Muscle layer of colon (tissue), 2 donors: ENCODE data around the gene GARNL3.

Experiments used
- H3K27ac ChIP-seq: one replicate; pipeline ENCODE4 v1.7.0; 2013; ENCODE audit warnings: low read depth, mild to moderate bottlenecking, low read length, moderate library complexity
- H3K27me3 ChIP-seq, 2 donors: one replicate each; pipeline ENCODE4 v1.7.0; 2013; ENCODE audit warnings: low read length in 2 of 2, mild to moderate bottlenecking in 2 of 2; ENCODE audit not compliant: insufficient read depth in 2 of 2, control insufficient read depth in 1 of 2
- H3K36me3 ChIP-seq: one replicate; pipeline ENCODE4 v1.7.0; 2013; ENCODE audit warnings: mild to moderate bottlenecking, low read length; ENCODE audit not compliant: insufficient read depth
- H3K4me1 ChIP-seq: one replicate; pipeline ENCODE4 v1.7.0; 2013; ENCODE audit warnings: mild to moderate bottlenecking, low read length; ENCODE audit not compliant: insufficient read depth
- H3K4me3 ChIP-seq, 2 donors: one replicate each; pipeline ENCODE4 v1.7.0; 2013; ENCODE audit warnings: low read length in 2 of 2, low read depth in 1 of 2, mild to moderate bottlenecking in 1 of 2, moderate library complexity in 1 of 2
- H3K9ac ChIP-seq: one replicate; pipeline ENCODE4 v1.7.0; 2013; ENCODE audit warnings: low read length
- H3K9me3 ChIP-seq: one replicate; pipeline ENCODE4 v1.7.0; 2013; ENCODE audit warnings: mild to moderate bottlenecking, low read length
- donor health status: abdominal sarcoma.
- donor health status: Adenocarcinoma of cecum.

Gene GARNL3

DNA sequence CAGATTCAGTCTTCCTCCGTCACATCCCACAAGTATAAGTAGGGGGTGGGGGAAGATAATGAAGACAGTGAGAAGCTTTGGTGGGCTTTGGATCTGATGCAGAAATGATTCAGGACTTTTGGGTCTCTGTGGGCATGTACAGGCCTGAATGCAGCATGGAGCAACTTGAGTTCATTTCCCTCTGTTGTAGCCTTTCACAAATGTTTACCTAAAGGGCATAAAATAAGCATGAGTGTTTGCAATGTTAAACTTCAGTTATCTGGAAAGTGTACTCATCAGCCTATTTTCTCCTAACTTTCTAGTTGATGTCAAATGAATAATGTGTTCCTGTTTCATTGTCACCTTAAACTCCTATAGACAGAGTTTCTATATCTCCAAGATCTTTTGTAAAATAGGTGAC, 39.3 kb downstream of the GARNL3 start:
- no peaks in the 10 kb centered on the region for H3K36me3 ChIP-seq
- no peak overlapping the region for H3K27ac ChIP-seq
- H3K9ac ChIP-seq, result no peak overlapping the region

DNA sequence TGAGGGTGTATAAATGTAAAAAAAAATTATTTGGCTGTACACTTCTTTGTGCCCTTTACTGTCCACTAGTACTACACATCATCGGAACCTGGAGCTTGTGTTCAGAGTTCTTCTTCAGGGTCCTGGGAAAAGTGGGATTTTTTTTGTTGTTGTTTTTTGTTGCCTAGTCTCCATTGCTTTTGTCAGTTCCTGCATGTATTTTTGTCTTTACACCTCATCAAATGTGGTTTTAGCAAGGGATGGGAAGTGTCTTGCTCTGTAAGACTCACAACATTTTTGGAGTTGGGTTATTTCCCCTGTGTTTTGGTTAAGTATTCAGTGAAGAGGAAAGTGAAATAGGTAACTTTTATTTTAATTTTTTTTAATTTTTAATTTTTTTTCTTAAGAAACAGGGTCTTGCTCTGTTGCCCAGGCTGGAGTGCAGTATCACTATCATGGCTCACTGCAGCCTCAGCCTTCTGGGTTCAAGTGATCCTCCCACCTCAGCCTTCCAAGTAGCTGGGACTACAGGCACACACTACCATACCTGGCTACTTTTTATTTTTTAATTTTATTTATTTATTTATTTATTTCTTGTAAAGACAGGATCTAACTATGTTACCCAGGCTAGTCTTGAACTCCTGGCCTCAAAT, 40.7 kb downstream of the GARNL3 start:
- Histone ChIP-seq H3K9me3 (no peaks in the 10 kb centered on the region), H3K4me3 (no peak overlapping the region), H3K9ac (no peak overlapping the region), H3K27me3 (no peaks in the 10 kb centered on the region), H3K27ac (no peak overlapping the region), H3K4me1 (no peaks in the 10 kb centered on the region), H3K36me3 (no peaks in the 10 kb centered on the region)

More for the DNA sequence above, 39.3 kb downstream of the GARNL3 start:
- Histone ChIP-seq H3K4me1 (no peaks in the 10 kb centered on the region), H3K27me3 (no peaks in the 10 kb centered on the region), H3K4me3 (no peak overlapping the region), H3K9me3 (no peaks in the 10 kb centered on the region)

DNA sequence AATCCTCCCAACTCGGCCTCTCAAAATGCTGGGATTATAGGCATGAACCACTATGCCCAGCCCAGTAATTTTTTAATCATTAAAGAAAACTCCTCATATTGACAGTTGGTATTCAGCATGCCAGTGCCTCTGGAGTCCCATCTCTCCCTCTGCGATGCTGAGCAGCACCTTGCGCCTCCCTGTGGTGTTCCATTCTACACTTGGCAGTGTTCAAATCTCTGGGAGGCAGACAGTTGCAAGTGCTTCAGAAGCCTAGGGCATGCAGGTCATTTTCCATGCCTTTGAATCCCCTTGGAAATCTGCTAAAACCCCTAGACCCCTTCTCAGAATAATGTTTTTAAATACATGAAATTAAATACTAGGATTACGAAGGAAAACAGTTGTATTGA, 41.3 kb downstream of the GARNL3 start:
- Histone ChIP-seq H3K9ac (no peak overlapping the region), H3K36me3 (no peaks in the 10 kb centered on the region), H3K27ac (no peak overlapping the region), H3K9me3 (no peaks in the 10 kb centered on the region), H3K4me1 (no peaks in the 10 kb centered on the region), H3K27me3 (no peaks in the 10 kb centered on the region), H3K4me3 (no peak overlapping the region)

DNA sequence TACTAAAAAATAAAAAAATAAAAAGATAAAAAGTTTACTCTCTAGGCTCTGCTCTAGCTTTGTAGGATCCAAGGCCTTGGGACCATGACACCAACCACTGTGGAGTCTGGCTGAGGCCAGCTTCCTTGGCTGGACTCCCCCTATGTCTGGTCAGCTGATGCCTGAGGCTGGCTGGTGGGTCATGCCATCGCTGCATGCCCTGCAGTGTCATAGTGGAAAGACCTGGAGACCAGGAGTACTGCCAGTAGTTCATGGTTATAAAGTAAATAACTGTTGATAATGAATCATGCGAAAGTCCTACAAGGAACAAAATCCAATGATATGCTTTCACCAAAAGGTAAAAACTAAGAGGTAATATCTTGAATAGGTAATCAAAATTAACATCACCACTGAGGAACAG, 43.2 kb downstream of the GARNL3 start:
- no peak overlapping the region for H3K27ac ChIP-seq

DNA sequence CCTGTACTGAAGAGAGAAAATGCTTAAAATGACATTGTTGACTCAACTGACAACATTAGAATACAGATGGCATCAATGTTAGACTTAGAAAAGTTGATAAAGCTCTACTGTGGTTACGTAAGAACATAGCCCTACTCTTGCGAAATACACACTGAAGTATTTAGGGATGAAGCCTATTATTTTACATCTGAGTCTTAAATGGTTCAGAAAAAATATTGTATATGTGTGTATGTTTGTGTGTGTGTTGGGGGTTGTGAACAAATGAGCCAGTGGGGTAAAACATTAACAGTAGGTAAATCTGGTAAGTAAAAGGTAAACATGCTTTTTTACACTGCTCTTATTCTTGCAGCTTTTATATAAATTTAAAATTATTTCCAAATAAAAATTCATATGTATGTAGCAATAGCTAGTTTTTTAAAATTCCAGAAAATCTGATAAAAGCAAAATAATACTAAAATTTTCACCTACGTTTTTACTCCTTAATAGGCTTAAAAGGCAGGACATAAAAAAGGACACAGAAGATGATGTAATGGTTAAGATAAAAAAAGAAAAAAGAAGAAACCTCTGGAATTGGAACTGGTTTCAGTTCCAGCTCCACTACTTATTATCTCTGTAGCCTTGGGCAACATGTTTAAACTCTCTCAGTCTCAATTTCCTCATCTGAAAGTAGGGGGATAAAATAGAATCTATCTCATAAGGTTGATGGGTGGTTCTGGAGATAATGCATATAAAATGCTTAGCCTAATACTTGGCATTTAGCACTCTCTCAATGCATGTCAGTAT, 44.3 kb downstream of the GARNL3 start:
- Histone ChIP-seq H3K27me3 (no peaks in the 10 kb centered on the region), H3K4me3 (no peak overlapping the region), H3K9ac (no peak overlapping the region), H3K9me3 (no peaks in the 10 kb centered on the region), H3K4me1 (peaks cover 8% of the 10 kb centered on the region), H3K36me3 (peaks cover 8% of the 10 kb centered on the region), H3K27ac (no peak overlapping the region)

More for the DNA sequence above, 43.2 kb downstream of the GARNL3 start:
- Histone ChIP-seq H3K9ac (no peak overlapping the region), H3K4me3 (no peak overlapping the region), H3K9me3 (no peaks in the 10 kb centered on the region), H3K4me1 (peaks cover 8% of the 10 kb centered on the region), H3K27me3 (no peaks in the 10 kb centered on the region), H3K36me3 (no peaks in the 10 kb centered on the region)

DNA sequence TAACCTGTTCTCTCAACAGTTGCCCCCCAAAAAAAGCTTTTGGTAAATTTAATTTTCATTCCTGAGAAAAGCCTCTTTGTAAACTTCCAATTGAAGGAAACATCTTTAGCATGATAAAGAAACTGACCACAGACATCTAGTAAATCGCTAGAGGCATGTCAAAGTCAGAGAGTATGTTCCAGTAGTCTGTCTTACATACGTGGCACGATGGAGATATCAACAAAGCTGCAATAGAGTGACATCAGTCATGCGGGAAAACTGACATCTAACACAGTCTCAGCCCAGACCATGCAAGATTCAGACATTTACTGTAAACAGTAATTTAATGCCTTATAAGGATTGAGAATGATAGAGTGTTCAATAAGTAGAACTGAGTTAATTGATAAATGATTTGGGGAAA, 45.1 kb downstream of the GARNL3 start:
- Histone ChIP-seq H3K4me3 (no peak overlapping the region), H3K36me3 (peaks cover 9% of the 10 kb centered on the region), H3K27me3 (no peaks in the 10 kb centered on the region), H3K9me3 (no peaks in the 10 kb centered on the region), H3K4me1 (peaks cover 8% of the 10 kb centered on the region), H3K27ac (no peak overlapping the region), H3K9ac (no peak overlapping the region)

DNA sequence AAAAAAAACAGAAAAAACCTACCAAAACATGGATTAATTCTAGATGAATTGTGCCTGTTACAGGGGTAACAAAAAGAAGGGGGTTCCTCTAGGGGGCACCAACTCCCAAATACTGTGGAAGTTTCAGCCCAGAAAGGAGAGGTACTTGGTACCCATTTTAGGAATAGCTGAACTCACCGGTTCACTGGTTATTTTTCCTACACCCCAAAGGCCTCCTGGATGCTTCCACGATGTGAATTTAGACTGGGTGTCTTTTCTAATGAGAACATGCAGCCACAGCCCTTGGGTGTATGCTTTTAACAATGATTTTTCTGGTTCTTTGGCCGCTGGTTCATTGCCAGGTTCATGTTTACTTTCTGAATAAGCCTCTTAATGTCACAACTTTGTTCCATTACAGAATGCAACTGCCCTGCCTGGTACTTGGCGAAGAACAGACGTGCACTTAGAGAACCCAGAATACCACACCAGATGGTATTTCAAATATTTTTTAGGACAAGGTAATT, 46.7 kb downstream of the GARNL3 start:
- H3K36me3 ChIP-seq, result peaks cover 9% of the 10 kb centered on the region
- no peak overlapping the region for H3K9ac ChIP-seq
- H3K27me3 ChIP-seq, result no peaks in the 10 kb centered on the region
- H3K4me3 ChIP-seq, result no peak overlapping the region
- no peaks in the 10 kb centered on the region for H3K9me3 ChIP-seq
- H3K27ac ChIP-seq, result peak overlapping the region; percentile 14
- peaks cover 8% of the 10 kb centered on the region for H3K4me1 ChIP-seq

DNA sequence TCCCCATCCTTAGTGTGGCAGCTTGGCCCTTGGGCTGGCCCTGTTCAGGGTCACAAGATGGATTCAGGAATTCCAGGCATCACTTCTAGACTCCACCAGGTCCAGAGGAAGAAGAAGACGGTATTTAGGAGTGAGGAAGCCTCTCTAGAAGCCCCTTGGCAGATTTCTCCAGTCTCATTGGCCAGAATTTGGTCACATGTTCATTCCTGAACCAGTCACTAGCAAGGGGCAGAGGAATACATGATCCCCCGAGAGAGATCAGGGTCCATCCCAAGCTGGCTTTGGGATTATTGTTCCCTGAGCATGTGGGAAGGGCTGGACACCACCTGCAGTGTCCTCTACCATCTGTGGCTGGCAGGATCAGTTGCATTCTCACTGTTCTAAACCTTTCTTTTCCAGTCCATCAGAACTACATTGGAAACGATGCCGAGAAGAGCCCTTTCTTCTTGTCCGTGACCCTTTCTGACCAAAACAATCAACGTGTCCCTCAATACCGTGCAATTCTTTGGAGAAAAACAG, 48.5 kb downstream of the GARNL3 start:
- Histone ChIP-seq H3K27me3 (no peaks in the 10 kb centered on the region), H3K9me3 (no peaks in the 10 kb centered on the region), H3K27ac (no peak overlapping the region), H3K4me3 (no peak overlapping the region), H3K9ac (no peak overlapping the region), H3K4me1 (peaks cover 8% of the 10 kb centered on the region), H3K36me3 (peaks cover 9% of the 10 kb centered on the region)

DNA sequence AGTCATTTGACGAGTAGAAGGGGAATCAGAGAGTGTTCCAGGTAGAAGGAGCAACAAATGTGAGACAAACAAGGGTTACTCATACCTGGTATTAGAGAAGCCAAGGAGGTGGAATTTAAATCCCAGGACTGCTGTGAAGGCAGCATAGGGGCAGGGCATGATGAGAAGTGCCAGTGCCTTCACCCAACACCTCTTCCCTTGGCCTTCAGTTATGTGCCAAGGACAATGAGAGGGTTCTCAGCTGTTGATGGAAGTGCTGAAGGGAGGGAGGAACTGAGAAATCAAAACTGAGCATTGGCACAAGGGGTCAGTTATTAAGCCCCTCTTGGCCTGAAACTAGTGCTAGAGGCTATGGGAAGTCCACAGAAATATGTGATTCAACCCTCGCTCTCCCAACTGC, 50.3 kb downstream of the GARNL3 start:
- Histone ChIP-seq H3K27ac (no peak overlapping the region), H3K9me3 (no peaks in the 10 kb centered on the region), H3K27me3 (no peaks in the 10 kb centered on the region), H3K9ac (no peak overlapping the region), H3K4me1 (peaks cover 8% of the 10 kb centered on the region), H3K4me3 (no peak overlapping the region), H3K36me3 (peaks cover 9% of the 10 kb centered on the region)

DNA sequence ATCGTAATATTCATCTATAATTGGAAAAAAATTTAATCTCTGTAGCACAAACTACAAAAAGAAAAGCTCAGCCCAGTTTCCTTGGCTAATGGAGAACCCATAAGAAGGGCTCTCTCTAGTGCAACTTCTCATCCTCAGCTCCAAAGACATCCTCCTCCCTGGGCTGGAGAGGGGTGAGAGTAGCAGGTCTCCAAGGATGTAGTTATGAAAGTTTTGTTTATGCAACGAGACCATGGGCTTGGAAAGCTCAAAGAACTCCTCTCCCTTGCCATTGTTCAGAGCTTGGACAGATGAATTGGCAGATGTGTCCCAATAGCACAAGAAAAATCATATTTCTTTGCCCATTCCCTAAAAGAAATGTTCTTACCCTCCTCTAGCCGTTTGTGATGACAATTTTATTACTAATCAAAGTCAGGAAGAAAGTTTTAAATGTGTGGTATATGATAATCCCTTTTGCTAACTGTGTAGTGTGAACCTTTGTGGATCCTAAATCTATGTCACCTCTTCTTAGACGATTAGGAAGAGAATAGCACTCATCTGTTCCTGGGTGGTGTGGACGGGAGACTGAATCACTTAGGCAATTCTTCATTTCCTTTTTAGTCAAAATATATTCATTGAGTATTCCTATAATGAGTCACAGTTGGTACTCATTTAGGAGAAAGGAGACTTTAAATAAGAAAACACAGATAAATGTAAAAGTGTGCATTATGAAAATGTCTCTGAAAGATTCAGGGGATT, 52.2 kb downstream of the GARNL3 start:
- no peak overlapping the region for H3K9ac ChIP-seq
- no peak overlapping the region for H3K4me3 ChIP-seq
- no peaks in the 10 kb centered on the region for H3K27me3 ChIP-seq
- H3K36me3 ChIP-seq, result peaks cover 9% of the 10 kb centered on the region
- peaks cover 1% of the 10 kb centered on the region for H3K4me1 ChIP-seq
- no peak overlapping the region for H3K27ac ChIP-seq
- no peaks in the 10 kb centered on the region for H3K9me3 ChIP-seq

DNA sequence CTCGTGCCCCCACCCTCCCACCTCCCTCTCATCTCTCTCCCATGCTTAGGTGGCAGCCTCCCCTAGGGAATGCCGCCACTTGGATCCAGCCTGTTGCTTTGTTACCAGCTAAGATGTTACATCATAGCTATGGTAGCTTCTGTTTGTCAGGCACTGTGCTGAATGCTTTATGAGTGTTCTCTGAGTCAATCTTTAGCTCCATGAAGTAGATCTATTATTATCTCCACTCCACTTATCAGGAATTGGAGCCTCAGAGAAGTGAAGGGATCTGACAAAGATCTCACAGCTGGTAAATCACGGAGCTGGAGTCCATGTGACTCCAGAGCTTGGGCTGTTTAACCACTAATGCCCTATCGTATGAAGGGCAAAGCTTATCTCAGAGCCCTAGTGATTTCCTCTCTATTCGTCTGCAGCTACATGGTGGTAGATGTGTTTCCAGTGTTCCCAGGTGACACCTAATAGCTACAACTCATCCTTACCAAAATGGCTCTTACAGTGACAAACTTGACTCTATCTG, 54.1 kb downstream of the GARNL3 start:
- no peaks in the 10 kb centered on the region for H3K27me3 ChIP-seq
- H3K9ac ChIP-seq, result no peak overlapping the region
- no peak overlapping the region for H3K4me3 ChIP-seq
- no peak overlapping the region for H3K27ac ChIP-seq
- H3K36me3 ChIP-seq, result peaks cover 3% of the 10 kb centered on the region
- no peaks in the 10 kb centered on the region for H3K4me1 ChIP-seq
- H3K9me3 ChIP-seq, result no peaks in the 10 kb centered on the region
